ENCODE measurements around the gene RABGAP1L.
"Not testable (repeated sequence)": the region's sequence is repeated elsewhere in the genome, so short reads cannot be mapped to it uniquely, and the experiment has no call there.

Gene RABGAP1L

DNA sequence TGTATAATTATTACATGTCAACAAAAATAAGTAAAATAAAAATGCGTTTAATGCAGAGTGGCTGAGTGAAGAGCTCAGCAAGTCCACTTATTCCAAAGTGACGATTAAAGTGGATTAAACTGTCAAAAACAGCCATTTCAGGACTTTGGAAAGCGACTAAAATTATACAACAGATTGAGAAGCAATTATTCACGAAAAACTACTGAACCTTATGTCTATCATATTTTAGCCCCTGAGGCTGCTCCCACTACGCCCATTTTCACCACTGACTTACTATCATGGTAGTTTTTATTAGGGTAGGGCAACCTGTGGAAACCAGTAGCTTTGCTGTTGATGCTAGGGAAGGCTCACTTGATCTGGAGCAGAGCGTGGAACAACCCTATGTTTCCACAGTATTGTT, 174.1 kb downstream of the RABGAP1L start:
- DNase-seq (ENCODE audit: extremely low read depth, insufficient read length): no peak
- no peak overlapping the region for H3K4me3 ChIP-seq (replicated peaks; ENCODE audit: low read depth, low read length)
- H3K36me3 ChIP-seq (ENCODE audit: control insufficient read depth, insufficient read depth, low read length): no peaks in the 10 kb centered on the region
- TF ChIP-seq, protein P1, sequence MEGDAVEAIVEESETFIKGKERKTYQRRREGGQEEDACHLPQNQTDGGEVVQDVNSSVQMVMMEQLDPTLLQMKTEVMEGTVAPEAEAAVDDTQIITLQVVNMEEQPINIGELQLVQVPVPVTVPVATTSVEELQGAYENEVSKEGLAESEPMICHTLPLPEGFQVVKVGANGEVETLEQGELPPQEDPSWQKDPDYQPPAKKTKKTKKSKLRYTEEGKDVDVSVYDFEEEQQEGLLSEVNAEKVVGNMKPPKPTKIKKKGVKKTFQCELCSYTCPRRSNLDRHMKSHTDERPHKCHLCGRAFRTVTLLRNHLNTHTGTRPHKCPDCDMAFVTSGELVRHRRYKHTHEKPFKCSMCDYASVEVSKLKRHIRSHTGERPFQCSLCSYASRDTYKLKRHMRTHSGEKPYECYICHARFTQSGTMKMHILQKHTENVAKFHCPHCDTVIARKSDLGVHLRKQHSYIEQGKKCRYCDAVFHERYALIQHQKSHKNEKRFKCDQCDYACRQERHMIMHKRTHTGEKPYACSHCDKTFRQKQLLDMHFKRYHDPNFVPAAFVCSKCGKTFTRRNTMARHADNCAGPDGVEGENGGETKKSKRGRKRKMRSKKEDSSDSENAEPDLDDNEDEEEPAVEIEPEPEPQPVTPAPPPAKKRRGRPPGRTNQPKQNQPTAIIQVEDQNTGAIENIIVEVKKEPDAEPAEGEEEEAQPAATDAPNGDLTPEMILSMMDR (IDR thresholded peaks at IDR 0.05; ENCODE audit: insufficient read depth, low read length, poor library complexity, severe bottlenecking): no peak
- H3K27me3 ChIP-seq (replicated peaks; ENCODE audit: control insufficient read depth, insufficient read depth, low read length): no peaks in the 10 kb centered on the region

GRCh38 chr1:174337000-174337681, 177.8 kb downstream of the RABGAP1L start:
- H3K36me3 ChIP-seq (ENCODE audit: control insufficient read depth, insufficient read depth, low read length): no peaks in the 10 kb centered on the region
- no peak overlapping the region for H3K4me3 ChIP-seq (replicated peaks; ENCODE audit: low read depth, low read length)
- H3K27me3 ChIP-seq (replicated peaks; ENCODE audit: control insufficient read depth, insufficient read depth, low read length): no peaks in the 10 kb centered on the region
- TF ChIP-seq, protein P1 (IDR thresholded peaks at IDR 0.05; ENCODE audit: insufficient read depth, low read length, poor library complexity, severe bottlenecking): no peak
- DNase-seq (ENCODE audit: extremely low read depth, insufficient read length): no peak

DNA sequence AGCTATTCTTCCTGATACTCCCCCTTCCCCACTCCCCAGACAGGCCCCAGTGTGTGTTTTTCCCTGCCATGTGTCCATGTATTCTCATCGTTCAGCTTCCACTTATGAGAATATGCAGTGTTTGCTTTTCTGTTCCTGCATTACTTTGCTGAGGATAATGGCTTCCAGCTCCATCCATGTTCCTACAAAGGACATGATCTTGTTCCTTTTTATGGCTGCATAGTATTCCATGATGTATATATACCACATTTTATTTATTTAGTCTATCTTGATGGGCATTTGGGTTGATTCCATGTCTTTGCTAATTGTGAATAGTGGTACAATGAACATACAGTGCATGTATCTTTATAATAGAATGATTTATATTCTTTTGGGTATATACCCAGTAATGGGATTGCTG, 181.1 kb downstream of the RABGAP1L start:
- DNase-seq (ENCODE audit: extremely low read depth, insufficient read length); H3K27me3 ChIP-seq (replicated peaks; ENCODE audit: control insufficient read depth, insufficient read depth, low read length); H3K36me3 ChIP-seq (ENCODE audit: control insufficient read depth, insufficient read depth, low read length); H3K4me3 ChIP-seq (replicated peaks; ENCODE audit: low read depth, low read length): not testable (repeated sequence)

DNA sequence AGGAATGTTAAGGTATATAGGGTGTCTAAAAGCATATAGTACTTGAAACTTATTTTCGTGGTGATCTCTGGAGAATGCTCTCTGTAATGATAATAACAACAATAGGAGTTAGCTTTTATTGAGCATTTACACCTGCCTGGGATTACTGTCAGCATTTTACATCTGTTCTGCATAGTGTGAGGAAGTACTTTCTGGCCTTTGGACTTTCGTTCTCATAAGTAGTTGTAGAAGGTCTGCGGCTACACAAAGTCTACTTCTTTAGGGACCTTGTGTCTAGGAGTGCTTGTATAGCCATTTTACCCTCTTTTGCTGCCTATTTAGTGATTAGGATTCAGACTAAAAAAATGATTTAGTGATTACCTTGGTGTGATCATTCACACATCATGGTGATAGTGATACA, 184.8 kb downstream of the RABGAP1L start:
- Histone ChIP-seq H3K36me3 (ENCODE audit: control insufficient read depth, insufficient read depth, low read length) (no peaks in the 10 kb centered on the region), H3K27me3 (replicated peaks; ENCODE audit: control insufficient read depth, insufficient read depth, low read length) (no peaks in the 10 kb centered on the region), H3K4me3 (replicated peaks; ENCODE audit: low read depth, low read length) (no peak overlapping the region)
- TF ChIP-seq, protein P1 (IDR thresholded peaks at IDR 0.05; ENCODE audit: insufficient read depth, low read length, poor library complexity, severe bottlenecking): no peak
- no peak for DNase-seq (ENCODE audit: extremely low read depth, insufficient read length)

DNA sequence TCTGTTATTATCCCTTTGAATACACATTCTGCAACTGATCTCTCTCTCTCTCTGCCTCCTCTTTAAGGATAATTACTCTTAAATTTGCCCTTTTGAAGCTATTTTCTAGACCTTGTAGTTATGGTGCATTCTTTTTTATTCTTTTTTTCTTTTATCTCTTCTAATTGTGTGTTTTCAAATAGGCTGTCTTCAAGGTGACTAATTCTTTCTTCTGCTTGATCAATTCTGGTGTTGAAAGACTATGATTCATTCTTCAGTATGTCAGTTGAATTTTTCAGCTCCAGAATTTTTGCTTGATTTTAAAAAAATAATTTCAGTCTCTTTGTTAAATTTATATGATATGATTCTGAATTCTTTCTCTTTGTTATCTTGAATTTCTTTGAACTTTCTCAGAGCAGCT, 192.8 kb downstream of the RABGAP1L start:
- Histone ChIP-seq H3K36me3 (ENCODE audit: control insufficient read depth, insufficient read depth, low read length) (peaks cover 1% of the 10 kb centered on the region), H3K4me3 (replicated peaks; ENCODE audit: low read depth, low read length) (no peak overlapping the region), H3K27me3 (replicated peaks; ENCODE audit: control insufficient read depth, insufficient read depth, low read length) (no peaks in the 10 kb centered on the region)
- TF ChIP-seq, protein P1 (IDR thresholded peaks at IDR 0.05; ENCODE audit: insufficient read depth, low read length, poor library complexity, severe bottlenecking): no peak
- DNase-seq (ENCODE audit: extremely low read depth, insufficient read length): no peak

- H3K4me3 ChIP-seq (replicated peaks; ENCODE audit: low read depth, low read length): no peak overlapping the region
- peaks cover 1% of the 10 kb centered on the region for H3K36me3 ChIP-seq (ENCODE audit: control insufficient read depth, insufficient read depth, low read length)
- no peaks in the 10 kb centered on the region for H3K27me3 ChIP-seq (replicated peaks; ENCODE audit: control insufficient read depth, insufficient read depth, low read length)
- DNase-seq (ENCODE audit: extremely low read depth, insufficient read length): no peak
- TF ChIP-seq, protein P1 (IDR thresholded peaks at IDR 0.05; ENCODE audit: insufficient read depth, low read length, poor library complexity, severe bottlenecking): no peak
These were observed 193.7 kb downstream of the RABGAP1L start for GRCh38 chr1:174352883-174353608.

Measured in GM06990 (cell line).